Measurements from ENCODE around the gene ACTR1B.

- TF ChIP-seq ZNF512 (CRISPR knock-in tag; IDR thresholded peaks at IDR 0.05; ENCODE audit: borderline replicate concordance) = no peak
- TF ChIP-seq ATF6 (CRISPR knock-in tag; IDR thresholded peaks at IDR 0.05) = no peak
- no peak for TF ChIP-seq SP1 (CRISPR knock-in tag; conservative IDR thresholded peaks at IDR 0.05)
- TF ChIP-seq MXD4 (CRISPR knock-in tag; IDR thresholded peaks at IDR 0.05; ENCODE audit: borderline replicate concordance) = no peak
- no peak for TF ChIP-seq E2F4 (CRISPR knock-in tag; IDR thresholded peaks at IDR 0.05; ENCODE audit: borderline replicate concordance, low read depth)
- peak; percentile 45 for TF ChIP-seq CTCF (IDR thresholded peaks at IDR 0.05)
- TF ChIP-seq ZNF219 (CRISPR knock-in tag; IDR thresholded peaks at IDR 0.05; ENCODE audit: borderline replicate concordance) = no peak
- no peak for TF ChIP-seq KAT7 (CRISPR knock-in tag; IDR thresholded peaks at IDR 0.05; ENCODE audit: borderline replicate concordance)
These were observed 36.1 kb upstream of the ACTR1B start for GRCh38 chr2:97699765-97700444.

Data from WTC11 (cell line).